IPS DF 4.7 (cell line): Measurements from ENCODE around the gene YPEL3.

ENCODE experiments used
- DNase-seq: peaks from one replicate; pipeline ENCODE4 v3.0.0-alpha.2; 2013; ENCODE audit warnings: low spot score; ENCODE audit errors: extremely low read depth

The YPEL3 gene

GRCh38 chr16:30090610-30091331 is 5.2 kb downstream of the YPEL3 start:
- no peak for DNase-seq

GRCh38 chr16:30088832-30089624 is 7.0 kb downstream of the YPEL3 start:
- no peak for DNase-seq

DNA sequence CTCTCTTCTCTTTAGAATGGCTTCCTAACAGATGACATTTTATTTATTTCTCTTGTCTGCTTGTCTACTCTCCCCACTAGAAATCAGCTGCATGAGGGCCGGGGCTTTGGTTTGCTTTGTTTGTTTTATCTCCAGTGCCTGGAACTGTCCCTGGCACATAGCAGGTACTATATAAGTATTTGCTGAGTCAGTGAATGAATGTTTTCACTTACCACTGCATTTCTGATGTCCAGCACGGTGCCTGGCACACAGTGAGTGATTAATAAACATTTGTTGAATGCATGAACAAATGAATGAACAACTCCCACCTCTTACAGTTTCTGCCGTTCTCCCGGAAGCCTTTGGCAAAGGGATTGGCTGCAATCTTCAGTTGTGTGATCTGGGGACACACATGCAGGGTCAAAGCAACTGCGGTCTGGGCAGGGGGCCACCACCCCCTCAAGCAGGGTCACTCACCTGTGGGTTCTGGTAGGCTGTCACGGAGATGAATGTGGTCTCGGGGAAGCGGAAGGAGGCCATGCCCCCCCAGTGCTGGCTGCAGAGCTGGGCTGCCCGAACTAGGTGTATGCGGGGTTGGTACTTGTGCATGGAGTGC is 7.7 kb downstream of the YPEL3 start:
- no peak for DNase-seq

DNA sequence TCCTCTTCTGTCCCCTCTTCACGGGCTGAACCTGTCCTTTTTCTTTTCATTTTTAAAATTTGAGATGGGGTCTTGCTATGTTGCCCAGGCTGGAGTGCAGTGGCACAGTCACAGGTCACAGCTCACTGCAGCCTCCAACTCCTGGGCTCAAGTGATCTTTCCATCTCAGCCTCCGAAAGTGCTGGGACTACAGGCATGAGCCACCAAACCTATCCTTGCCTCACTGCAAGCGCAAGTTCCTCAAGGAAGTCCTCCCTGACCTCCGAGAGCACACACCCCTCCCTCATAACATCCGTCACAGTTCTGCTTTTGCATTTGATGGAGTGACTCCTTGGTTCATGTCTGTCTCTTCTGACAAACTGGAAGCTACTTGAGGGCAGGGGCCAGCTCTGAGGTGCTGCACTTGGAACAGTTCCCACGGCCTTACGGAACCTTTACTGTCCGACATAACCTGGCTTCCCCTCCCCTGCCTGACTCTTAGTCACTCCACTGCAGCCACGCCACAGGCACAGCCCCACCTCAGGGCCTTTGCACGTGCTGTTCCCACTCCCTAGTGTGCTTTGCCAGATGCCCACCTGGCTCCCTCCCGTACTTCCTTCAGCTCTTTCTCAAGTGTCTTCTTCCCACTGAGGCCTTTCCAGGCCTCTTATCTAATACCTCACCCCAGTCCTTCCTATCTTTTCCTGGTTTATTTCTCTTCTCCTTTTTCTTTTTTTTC is 8.7 kb downstream of the YPEL3 start:
- DNase-seq, result no peak

GRCh38 chr16:30086291-30087140 is 9.5 kb downstream of the YPEL3 start:
- DNase-seq, result no peak

GRCh38 chr16:30085820-30086219 is 10.2 kb downstream of the YPEL3 start:
- DNase-seq, result no peak

GRCh38 chr16:30085247-30085646 is 10.8 kb downstream of the YPEL3 start:
- no peak for DNase-seq

DNA sequence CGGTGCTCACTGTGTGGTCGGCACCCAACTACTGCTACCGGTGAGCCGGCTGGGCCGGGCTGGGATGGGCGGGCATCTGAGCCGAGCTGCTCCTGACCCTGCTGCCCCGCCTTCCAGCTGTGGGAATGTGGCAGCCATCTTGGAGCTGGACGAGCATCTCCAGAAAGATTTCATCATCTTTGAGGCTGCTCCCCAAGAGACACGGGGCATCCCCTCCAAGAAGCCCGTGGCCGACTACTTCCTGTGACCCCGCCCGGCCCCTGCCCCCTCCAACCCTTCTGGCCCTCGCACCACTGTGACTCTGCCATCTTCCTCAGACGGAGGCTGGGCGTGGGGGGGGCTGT is 11.2 kb downstream of the YPEL3 start:
- no peak for DNase-seq

DNA sequence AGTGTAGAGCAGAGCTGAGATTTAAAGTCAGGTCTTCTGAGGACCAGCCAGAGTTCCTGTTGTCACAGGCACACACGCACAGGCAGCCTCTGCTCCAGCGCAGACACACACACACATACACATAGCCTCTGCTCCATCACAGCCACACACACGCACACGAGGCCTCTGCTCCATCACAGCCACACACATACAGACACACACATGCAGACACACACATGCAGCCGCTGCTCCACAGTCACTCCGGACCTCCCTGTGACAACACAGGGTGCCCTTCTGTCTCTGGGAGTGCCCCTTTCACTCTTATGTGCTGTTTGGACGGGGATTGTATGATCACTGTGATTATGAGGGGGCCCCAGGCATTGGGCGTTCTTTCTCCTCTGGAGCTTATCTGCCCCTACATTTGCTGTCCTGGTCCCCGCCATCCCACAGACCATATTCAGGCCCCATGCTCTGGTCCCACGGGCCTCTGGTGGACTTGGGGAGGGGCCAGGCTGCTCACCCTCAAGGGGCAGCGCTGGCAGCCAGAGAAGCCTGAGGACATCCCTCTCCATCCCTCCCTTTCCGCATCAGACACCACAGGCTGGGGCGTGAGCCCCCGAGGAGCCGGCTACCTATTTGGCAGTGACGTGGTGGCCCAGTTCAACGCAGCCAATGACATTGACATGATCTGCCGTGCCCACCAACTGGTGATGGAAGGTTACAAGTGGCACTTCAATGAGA is 11.8 kb downstream of the YPEL3 start:
- DNase-seq, result no peak

GRCh38 chr16:30083216-30084055 is 12.6 kb downstream of the YPEL3 start:
- no peak for DNase-seq

- DNase-seq, result no peak
Observed at GRCh38 chr16:30082545-30083090, 13.4 kb downstream of the YPEL3 start.

DNA sequence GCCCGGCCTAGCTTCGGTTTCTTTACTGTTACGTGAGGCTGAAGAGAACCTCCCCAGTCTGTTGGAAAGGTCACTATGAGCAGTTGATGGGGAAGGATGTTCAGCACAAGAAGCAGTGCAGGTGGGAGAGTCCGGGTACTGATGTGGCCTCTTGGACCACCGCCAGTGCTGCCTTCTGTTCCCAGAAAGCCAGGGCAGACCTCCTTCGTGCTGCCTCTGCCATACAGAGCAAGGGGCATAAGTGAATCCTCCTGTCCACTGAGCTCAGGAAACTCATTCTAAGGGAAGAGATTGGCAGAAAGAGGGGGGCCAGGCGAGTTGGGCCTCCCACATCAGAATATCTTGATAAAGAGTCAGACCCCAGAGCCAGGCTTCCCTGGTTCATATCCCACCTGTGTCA is 16.5 kb downstream of the YPEL3 start:
- no peak for DNase-seq

DNA sequence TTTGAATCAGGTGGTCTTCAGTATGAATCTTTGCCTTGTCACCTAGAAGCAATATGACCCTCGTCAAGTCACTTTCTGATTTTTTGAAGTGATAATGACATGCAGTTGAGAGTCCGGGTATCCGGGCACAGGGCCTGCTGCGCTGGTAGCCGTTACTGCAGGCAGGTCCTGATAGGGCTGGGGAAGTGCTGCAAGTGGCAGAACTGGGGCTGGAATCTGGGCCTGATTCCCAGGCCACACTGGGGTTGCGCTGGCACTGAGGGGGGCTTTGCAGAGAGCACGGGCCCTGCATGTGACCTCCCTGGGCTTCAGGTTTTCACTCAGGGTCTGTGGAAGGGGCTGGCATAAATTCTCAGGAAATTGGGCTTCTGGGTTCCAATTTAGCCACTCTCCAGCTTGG is 17.3 kb downstream of the YPEL3 start:
- DNase-seq, result no peak

DNA sequence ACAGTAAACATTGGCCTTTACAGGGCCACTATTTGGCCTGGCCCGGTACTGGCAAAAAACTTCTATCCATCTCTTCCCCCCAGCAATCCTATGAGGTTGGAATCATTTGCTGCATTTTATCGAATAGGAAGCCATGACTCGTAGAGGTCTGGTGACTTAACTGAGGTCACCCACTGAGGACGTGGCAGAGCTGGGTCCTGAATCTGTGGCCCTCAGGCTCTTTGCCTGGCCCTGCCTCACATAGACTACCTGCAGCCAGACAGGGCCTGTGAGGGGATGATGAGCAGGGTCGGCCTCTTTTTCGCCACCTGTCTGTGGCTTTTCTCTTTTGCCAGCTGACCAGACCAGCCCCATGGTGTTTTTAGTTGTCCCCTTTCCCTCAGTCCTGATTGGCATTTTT is 18.4 kb downstream of the YPEL3 start:
- no peak for DNase-seq

- no peak for DNase-seq
Observed at GRCh38 chr16:30076276-30076791, 19.7 kb downstream of the YPEL3 start.

DNA sequence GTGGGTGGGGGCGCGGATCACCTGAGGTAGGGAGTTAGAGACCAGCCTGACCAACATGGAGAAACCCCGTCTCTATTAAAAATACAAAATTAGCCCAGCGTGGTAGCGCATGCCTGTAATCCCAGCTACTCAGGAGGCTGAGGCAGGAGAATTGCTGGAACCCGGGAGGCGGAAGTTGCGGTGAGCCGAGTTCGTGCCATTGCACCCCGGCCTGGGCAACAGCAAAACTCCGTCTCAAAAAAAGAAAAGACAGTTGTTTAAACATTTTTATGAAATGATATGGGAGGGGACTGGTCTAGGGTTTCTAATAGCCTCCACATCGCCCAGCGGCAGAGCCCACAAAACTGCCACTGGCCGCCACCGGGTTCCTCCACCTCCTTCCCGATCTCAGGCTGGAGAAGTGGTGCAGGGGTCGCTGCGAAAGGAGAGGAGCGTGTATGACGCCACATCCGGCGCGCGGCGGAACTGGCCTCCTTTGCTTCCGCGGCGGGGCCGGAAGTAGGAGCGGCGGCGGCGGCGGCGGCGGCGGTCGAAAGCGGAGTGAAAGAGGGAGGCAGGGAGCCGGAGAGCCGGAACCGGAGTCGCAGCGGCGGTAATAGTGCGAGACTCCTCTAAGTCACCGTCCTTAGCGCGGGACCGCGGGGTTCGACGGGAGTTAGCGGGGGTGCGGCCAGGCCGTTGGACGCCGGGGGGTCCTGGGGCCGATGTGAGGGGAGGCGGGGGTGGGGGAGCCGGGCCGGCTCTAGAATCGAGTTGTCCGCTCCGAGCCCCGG is 20.3 kb downstream of the YPEL3 start, which contains the start of gene PPP4C:
Gene PPP4C, plus strand, starts transcription at position 492 of the 773 bp plus-strand sequence. CDS start 384 bp downstream, outside the sequence.
- no peak for DNase-seq

DNA sequence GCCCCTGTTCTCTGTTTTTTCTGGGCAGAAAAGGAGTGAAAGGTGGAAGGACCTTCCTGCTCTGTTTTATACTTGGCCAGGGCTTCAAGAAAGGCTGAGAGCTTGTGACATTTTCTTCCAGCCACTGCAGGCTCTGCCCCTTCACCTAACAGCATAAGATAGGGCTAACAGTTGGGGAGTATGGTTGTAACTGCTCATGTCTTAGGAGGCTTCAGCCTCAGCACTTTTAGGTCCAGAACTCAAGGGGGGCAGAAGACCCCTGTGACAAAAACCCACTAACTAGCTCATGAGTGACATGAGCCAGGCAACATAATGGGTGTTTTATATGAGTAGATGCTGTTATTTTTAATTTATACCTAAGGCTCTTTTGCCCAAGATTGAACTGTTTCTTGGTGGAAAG is 25.5 kb downstream of the YPEL3 start:
- no peak for DNase-seq
